ENCODE data around the gene CNKSR2.
"Not testable (repeated sequence)": the region's sequence is repeated elsewhere in the genome, so short reads cannot be mapped to it uniquely, and the experiment has no call there.

The CNKSR2 gene

DNA sequence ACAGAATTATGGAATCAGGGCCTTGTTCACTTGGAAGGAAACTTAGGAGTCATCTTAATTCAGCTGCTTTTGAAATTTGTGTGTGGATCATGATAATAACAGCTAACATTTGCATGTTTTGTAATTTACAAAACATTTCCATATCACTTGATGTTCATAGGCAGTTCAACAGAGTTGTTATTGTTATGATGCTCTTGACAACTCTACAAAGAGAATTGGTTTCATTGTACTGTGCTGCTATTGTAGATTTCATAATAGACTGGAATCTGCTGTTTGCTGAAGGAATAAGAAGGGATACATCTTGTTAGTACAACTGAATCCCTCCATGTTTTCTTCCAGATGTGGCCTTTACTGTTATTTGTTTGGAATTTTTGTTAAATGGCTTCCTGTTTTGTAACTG is 83.5 kb downstream of the CNKSR2 start:
- DNase-seq, result no peak

- DNase-seq, result no peak
These were observed 94.9 kb downstream of the CNKSR2 start for GRCh38 chrX:21469071-21469470.

- DNase-seq, result no peak
These were observed 102.7 kb downstream of the CNKSR2 start for GRCh38 chrX:21476909-21477308.

GRCh38 chrX:21479695-21480270 is 105.6 kb downstream of the CNKSR2 start:
- DNase-seq, result peak; percentile 27 to 58

DNA sequence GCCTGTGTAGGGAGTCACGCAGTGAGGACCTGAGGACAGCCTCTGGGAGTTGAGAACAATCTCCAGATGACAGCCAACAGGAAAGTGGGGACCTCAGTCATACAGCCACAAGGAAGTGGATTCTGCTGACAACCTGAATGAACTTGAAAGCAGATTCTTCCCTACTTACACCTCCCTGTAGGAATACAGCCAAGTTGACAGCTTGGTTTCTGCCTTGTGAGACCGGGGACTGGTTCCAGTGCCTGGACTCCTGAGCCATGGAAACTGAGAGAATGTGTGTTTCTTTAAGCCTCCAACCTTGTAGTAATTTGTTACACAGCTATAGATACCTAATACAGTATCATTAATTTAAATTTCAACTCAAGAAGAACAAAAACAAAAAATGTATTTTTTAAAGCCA is 107.5 kb downstream of the CNKSR2 start:
- no peak for DNase-seq

GRCh38 chrX:21484051-21484450 is 109.8 kb downstream of the CNKSR2 start:
- DNase-seq, result not testable (repeated sequence)

DNA sequence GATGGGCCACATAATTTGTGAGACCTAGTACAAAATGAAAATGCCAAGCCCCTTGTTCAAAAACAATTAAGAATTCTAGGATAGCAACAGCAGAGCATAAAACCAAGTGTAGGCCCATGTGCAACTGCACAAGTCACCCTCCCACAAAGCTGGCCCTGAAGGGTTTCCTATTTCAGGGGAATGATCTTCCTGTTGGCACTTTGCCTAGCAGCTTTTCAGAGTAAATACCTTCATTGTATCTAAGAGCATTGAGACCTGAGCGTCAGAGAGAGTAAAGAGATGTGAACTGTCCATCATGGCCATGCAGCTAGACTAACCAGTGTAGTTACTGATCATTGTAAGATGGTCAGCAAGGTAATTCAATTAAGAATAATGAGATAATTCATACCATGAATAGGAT is 113.6 kb downstream of the CNKSR2 start:
- no peak for DNase-seq

DNA sequence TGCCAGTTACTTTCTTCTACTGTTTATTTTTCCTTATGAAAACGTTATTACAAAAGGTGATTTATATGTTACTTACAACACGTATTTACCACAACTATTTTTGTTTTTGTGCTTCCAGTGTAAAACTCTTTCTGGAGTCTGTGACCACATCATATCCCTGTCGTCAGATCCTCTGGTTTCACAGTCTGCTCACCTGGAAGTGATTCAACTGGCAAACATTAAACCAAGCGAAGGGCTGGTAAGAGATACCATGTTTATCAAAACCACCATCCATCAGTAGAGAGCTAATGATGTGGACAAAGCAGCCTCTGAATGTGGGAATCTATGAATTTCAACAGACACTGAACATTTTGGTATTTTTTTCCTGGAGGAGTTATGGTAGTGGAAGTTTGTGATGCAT is 116.1 kb downstream of the CNKSR2 start:
- no peak for DNase-seq

DNA sequence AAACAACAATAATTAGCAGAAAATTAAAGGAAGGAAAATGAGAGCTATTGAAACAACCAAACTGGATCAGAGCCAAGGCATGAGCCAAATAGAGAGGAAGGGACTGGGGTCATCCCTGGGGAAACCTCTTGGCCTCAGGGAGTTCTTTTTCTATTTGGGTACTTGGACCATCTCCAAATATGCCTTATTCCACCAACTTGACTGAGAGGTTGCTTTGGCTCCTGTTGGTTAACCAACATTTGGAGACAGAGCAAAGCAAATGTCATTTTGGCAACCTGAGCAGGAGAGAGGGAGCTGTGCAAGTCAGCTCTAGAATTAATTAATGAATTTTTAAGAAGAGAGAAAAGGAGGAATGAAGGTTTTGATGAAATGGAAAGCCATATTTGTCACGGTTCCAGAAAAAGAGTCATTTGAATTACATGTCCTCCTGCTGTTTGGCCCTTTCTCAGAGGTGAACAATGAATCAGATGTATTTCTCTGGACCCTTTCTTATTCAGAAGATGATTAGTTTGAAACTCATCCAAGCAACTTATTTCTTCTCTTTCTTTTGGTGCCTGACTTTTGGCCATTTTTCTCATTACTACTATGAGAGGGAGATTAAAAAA is 119.1 kb downstream of the CNKSR2 start:
- no peak for DNase-seq

DNA sequence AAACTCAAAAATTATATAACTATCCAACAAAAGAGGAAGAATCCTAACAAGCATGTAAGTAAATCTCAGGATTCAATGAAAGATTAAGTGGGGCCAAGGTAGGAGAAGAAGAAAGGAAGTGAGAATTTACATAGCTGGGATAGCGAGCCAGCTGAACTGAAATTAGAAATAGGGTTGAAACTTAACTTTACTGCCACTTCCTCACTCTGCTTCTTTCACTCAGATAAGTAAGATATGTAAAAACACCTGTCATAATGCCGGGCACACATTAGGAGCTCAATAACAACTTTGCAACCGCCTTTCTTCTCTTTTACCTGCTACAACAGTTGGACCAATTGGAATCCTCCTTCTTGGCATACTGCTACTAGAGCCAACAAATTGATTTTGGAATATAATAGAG is 129.4 kb downstream of the CNKSR2 start:
- no peak for DNase-seq

DNA sequence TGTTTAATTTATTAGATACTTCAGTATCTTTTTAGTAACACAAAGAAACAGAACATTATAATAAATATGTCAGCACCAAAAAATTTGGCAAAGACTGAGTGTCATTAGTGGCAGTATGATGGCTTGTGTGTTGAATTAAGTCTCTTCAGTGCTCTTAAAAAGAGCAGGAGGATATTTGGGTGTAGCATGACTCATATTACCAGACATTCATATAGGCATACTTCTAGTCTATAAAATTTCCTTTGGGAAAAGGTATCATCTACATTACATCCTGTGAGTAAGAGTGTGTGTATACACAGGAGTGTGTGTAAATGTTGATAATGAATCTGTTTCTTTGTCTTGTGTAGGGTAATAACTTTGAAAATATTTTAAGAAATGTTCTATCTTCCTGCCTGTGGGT is 135.7 kb downstream of the CNKSR2 start:
- no peak for DNase-seq

- DNase-seq, result no peak
These were observed 149.8 kb downstream of the CNKSR2 start for GRCh38 chrX:21524008-21524407.

DNA sequence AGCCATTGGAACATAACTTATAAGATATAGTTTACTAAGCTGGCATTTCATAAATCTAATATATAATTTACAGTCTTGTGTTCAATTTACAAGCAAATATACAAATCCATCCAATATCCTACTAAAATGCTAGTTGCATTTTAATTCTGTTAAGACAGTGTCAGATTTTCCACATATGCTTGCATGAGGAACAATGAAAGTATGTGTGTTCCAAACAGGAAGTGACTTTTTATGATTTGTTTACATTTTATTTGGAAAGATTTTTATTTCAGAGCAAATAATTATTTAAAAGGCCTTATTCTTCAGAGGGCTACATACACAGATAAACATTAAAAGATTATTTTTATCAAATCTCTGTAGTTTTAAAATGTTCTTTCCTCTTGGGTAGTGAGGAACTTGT is 153.9 kb downstream of the CNKSR2 start:
- no peak for DNase-seq

DNA sequence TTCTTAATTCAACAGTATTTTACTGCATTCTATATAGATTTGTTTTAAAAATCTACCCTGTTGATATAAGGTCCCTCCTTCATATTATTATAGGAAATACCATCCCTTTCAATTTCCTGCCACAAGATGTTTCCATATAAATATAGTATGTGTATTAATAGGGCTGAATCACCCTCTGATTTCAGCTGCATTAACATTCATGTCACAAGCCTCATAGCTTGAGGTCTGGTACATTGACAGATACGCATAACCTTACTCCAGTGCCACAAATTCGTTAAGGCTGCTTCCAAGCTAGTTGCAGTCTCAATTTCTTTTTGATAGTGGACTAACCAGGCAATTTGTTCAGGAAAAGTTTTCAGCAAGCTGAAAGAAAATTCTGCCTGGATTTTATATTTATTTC is 155.6 kb downstream of the CNKSR2 start:
- DNase-seq, result no peak

DNA sequence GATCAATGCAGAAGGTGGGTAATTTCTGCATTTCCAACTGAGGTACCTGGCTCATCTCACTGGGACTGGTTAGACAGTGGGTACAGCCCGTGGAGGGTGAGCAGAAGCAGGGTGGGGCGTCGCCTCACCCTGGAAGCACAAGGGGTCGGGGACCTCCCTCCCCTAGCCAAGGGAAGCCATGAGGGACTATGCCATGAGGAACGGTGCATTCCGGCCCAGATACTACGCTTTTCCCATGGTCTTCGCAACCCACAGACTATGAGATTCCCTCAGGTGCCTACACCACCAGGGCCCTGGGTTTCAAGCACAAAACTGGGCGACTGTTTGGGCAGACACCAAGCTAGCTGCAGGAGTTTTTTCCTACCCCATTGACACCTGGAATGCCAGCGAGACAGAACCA is 170.4 kb downstream of the CNKSR2 start:
- DNase-seq, result not testable (repeated sequence)

GRCh38 chrX:21559417-21559816 is 185.2 kb downstream of the CNKSR2 start:
- DNase-seq, result no peak

- DNase-seq, result no peak
These were observed 190.8 kb downstream of the CNKSR2 start for GRCh38 chrX:21565025-21565424.

- DNase-seq, result no peak
These were observed 200.6 kb downstream of the CNKSR2 start for GRCh38 chrX:21574793-21575192.

DNA sequence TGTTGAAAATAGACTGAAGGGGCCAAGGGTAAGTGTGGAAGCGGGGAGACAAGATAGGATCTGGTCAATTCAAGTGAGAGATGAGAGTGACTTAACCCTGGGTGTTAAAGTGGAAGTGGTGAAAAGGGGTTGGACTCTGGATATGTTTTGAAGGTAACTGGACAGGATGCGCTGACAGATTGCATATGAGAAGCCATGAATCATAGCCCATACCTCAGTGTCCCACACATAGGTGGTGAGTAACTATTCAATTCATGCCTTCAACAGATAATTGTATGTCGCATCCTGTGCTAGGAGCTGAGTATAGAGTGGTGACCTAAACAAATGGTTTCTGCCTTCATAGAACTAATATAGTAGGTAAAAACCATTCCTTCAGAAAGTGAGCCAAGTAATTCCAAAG is 207.3 kb downstream of the CNKSR2 start:
- DNase-seq, result no peak

GRCh38 chrX:21586001-21586400 is 211.8 kb downstream of the CNKSR2 start:
- no peak for DNase-seq

DNA sequence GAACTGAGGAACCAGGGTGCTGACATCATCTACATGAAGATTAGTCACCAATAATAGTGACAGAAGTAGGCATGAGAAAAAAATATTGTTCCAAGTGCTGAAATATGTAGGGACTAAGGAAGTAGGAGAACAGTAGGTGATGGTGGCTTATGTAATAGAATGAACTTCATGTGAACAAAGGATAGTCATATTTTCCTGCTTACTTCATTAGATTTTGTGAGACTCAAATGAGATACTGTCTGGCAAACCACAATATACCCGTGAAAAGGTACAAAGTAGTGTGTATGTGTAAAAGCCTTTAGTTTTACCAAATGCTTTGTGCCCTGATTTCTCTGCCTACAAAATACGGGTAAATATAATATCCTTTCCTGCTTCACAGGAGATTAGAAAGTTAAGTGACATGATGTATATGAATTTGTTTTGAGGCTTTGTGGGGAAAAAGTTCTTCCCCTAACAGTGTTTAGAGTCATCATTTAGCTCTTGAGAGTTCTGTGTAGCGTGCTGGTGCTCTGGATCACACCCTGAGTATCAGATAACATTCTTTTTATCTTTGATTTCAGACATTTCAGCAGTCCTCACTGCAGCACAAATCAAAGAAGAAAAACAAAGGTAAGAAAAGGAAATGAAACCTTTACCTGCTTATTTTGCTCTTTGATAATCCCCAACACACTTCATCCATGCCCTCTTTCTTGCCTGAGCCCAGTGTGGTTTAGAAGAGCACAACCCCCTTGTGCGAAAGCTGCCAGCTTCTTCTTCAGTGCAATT is 216.0 kb downstream of the CNKSR2 start:
- DNase-seq, result no peak

- no peak for DNase-seq
These were observed 231.8 kb downstream of the CNKSR2 start for GRCh38 chrX:21606002-21606401.

DNA sequence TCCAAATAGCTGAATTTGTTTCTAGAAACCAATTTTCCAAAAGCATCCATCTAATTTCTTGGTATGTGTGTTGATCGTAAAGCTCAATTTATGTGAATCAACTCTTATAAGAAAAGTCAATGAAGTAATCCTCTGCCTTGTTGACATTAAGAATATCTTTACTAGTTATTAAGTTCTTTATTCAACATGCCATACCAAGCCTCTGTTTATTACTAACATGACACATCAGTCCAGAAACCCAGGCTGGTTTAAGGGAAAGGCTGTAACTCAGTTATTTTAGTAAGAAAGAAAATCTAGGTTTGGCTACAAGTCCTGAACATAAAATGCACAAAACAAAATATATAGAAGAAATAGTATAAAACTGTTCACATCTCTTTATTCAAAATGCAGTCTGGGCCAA is 235.9 kb downstream of the CNKSR2 start:
- DNase-seq, result no peak

DNA sequence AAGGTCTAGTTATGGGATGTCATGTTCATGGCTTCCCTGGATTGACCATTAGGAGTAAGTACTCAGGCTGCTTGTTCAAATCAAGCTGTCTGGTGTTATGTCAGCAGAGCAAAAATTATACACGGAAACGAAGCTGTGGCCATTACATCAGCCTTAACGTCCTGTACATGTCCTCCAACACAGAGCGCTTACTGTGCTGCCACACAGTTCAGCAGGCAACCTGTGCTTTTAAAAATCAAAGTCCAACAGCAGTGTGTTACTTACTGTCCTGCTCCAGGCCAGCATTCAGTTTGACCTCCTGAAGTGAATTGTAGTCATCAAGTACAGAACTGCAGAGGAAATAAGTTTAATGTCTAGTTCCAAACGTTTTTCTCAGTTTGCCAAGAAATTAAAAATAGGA is 237.9 kb downstream of the CNKSR2 start:
- DNase-seq, result no peak

- no peak for DNase-seq
These were observed 242.2 kb downstream of the CNKSR2 start for GRCh38 chrX:21616386-21616785.

All from inflammatory macrophage treated with lipopolysaccharide for 1 hour (primary cell).